GM12878 (cell line): ENCODE data around the gene TRAF3IP1. TPM values are rescaled to one million over a fixed set of nuclear protein-coding genes. Genes with fewer than 3 reads are reported as not detected.
"Not testable (repeated sequence)": the region's sequence is repeated elsewhere in the genome, so short reads cannot be mapped to it uniquely, and the experiment has no call there.

Experiments used
- ATAC-seq: fragments of 200-7000 bp; cut with Tn5 transposase; 3 replicates; pipeline ENCODE4 v1.9.1; 2020; ENCODE audit warnings: mild to moderate bottlenecking, moderate library complexity
- BruUV-seq: library from RNA; stranded (reverse); fragments of 400-500 nt; replicated peaks from 2 replicates; lab custom pipeline; 2021; lab: Mats Ljungman, UMichigan
- CTCF ChIA-PET: fragments of 300-600 bp; sonication (Branson Sonifier 250); formaldehyde crosslinking; extraction: SDS; loops from one replicate; lab custom pipeline; 2021; ENCODE audit warnings: inconsistent platforms; lab: Yijun Ruan, JAX
- POLR2A ChIA-PET: fragments of 350-600 bp; formaldehyde crosslinking; extraction: SDS; loops from one replicate; lab custom pipeline; 2021; ENCODE audit warnings: inconsistent platforms; lab: Charles Lee
- RAD21 ChIA-PET: fragments of 300-600 bp; sonication (Branson Sonifier 250); formaldehyde crosslinking; loops from one replicate; lab custom pipeline; 2023; ENCODE audit warnings: antibody characterized with exemption; ENCODE audit not compliant: unreplicated experiment; lab: Charles Lee
- SMC1A ChIA-PET: fragments of 300-600 bp; sonication (Branson Sonifier 250); formaldehyde crosslinking; loops from one replicate; lab custom pipeline; 2023; ENCODE audit not compliant: unreplicated experiment, uncharacterized antibody; lab: Charles Lee
- DNase-seq: peaks from one replicate; pipeline ENCODE4 v3.0.0-alpha.2; 2011; ENCODE audit warnings: low read depth, low spot score
- FAIRE-seq: peaks from 3 replicates; lab custom pipeline; 2011; peaks lifted over from hg19 to GRCh38; lab: Jason Lieb, UNC
- H2AFZ ChIP-seq: 2 replicates; pipeline ENCODE4 v1.6.0; 2011; ENCODE audit warnings: low read depth, low read length, control low read depth; ENCODE audit not compliant: control insufficient read depth
- H3K27ac ChIP-seq: 2 replicates; pipeline ENCODE4 v1.5.1; 2011; ENCODE audit warnings: control low read depth; ENCODE audit not compliant: control insufficient read depth, insufficient read depth
- H3K27me3 ChIP-seq, 2 experiments: replicated peaks in 1 of 2; 2 replicates each; pipeline versions ENCODE4 v1.6.0 to v1.6.1; 2011; ENCODE audit warnings: low read length in 1 of 2; ENCODE audit not compliant: control insufficient read depth in 2 of 2, insufficient read depth in 2 of 2
- H3K36me3 ChIP-seq, 2 experiments: 2 replicates each; pipeline ENCODE4 v1.5.1; 2011; ENCODE audit warnings: low read length in 1 of 2; ENCODE audit not compliant: control insufficient read depth in 2 of 2, insufficient read depth in 2 of 2
- H3K4me1 ChIP-seq: 2 replicates; pipeline ENCODE4 v1.6.1; 2011; ENCODE audit warnings: mild to moderate bottlenecking, low read length, moderate library complexity, mixed read lengths; ENCODE audit not compliant: control insufficient read depth, insufficient read depth
- H3K4me2 ChIP-seq: 2 replicates; pipeline ENCODE4 v1.6.0; 2011; ENCODE audit warnings: control low read depth; ENCODE audit not compliant: control insufficient read depth, insufficient read depth
- H3K4me3 ChIP-seq: fragments of 200-600 bp; sonication (generic); 2 replicates; pipeline ENCODE4 v1.5.1; 2016
- H3K79me2 ChIP-seq: 2 replicates; pipeline ENCODE4 v1.6.0; 2011; ENCODE audit warnings: low read length; ENCODE audit not compliant: control insufficient read depth, insufficient read depth
- H3K9ac ChIP-seq: 2 replicates; pipeline ENCODE4 v1.8.0; 2011; ENCODE audit warnings: low read length, control low read depth, mixed read lengths; ENCODE audit not compliant: control insufficient read depth, insufficient read depth
- H3K9me3 ChIP-seq: replicated peaks from 3 replicates; pipeline ENCODE4 v1.5.1; 2011; ENCODE audit warnings: mild to moderate bottlenecking, low read length; ENCODE audit not compliant: control insufficient read depth, insufficient read depth
- H4K20me1 ChIP-seq: 2 replicates; pipeline ENCODE4 v1.6.0; 2011; ENCODE audit not compliant: control insufficient read depth, insufficient read depth
- BHLHE40 ChIP-seq, 2 experiments: fragments of 450-650 bp in 1 of 2; IDR thresholded peaks; 2 replicates each; pipeline ENCODE4 v1.6.1; 2011 to 2017; ENCODE audit warnings: low read depth in 2 of 2, borderline replicate concordance in 1 of 2, improper control_type of control experiment in 1 of 2, low read length in 1 of 2, mild to moderate bottlenecking in 1 of 2
- RCOR1 ChIP-seq: conservative IDR thresholded peaks from 2 replicates; pipeline ENCODE4 v1.6.1; 2012; ENCODE audit warnings: low read depth, low read length, improper control_type of control experiment
- WGBS: methylation state at CpG from one replicate; pipeline ENCODE4 v1.1.6; 2016; ENCODE audit warnings: low lambda C conversion rate; ENCODE audit not compliant: insufficient replicate concordance, insufficient coverage; ENCODE audit errors: missing lambda C conversion rate; 5-methylcytosine and 5-hydroxymethylcytosine counted together
- in situ Hi-C: fragments of 300-500 bp; cut with MboI; formaldehyde crosslinking; loops from 9 replicates; pipeline ENCODE4 v1.14.3; 2018; ENCODE audit warnings: mixed read lengths
- intact Hi-C: fragments of 100-400 bp; cut with micrococcal nuclease; formaldehyde crosslinking; loops from one replicate; pipeline ENCODE4 v1.14.2; 2022; ENCODE audit not compliant: unreplicated experiment
- polyA plus RNA-seq, 11 experiments: library from polyadenylated mRNA; depleted of rRNA in 4 of 11; unstranded in 6 of 11; stranded (reverse) in 5 of 11; fragments of >200 nt; fragmentation: Nextera tagmentation in 4 of 11; fragmentation: Illumina TruSeq in 1 of 11; extraction: Ambion mirVana in 4 of 11; extraction: Trizol in 1 of 11; gene quantifications; 1 replicate in 1 of 11; 2 replicates in 10 of 11; pipeline versions ENCODE4 v1.2.1 to v1.2.3, GENCODE V29; 2011 to 2016; ENCODE audit warnings: inconsistent platforms in 2 of 11, missing spikeins in 2 of 11, low read depth in 1 of 11
- total RNA-seq, 4 experiments: library from RNA; depleted of rRNA in 3 of 4; stranded (reverse); fragments of >200 nt in 3 of 4; fragmentation: Illumina TruSeq in 1 of 4; extraction: Trizol in 1 of 4; gene quantifications; 2 replicates each; pipeline versions ENCODE4 v1.2.1 to v1.2.3, GENCODE V29; 2013 to 2021

The TRAF3IP1 gene
- total and polyA plus RNA-seq, 10 of the 15 experiments (the other 5 are each of a cell fraction or from before 2014, with no cell fraction given) = 1.6 to 7.5 (median 3.6) TPM

DNA sequence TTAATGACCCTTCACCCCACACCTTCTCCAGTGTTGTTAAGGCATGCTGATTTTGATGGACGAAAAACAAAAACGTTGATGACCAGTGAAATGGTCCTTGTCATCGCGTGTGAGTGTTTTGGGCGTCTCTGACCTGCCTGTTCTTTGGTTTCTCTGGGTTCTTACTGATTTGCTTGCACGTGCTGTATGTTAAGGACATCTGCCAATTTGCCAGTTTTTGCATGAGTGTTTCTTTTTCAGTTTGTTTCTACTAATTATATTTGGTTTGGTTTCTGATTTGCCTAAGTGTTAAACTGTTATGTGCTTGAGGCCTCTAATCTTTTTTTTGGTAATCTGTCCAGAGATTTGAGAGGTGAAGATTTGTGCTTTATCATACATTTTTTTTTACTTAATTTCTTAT is 14.6 kb downstream of the TRAF3IP1 start:
- FAIRE-seq = no peak
- Histone ChIP-seq H3K9ac (no peak overlapping the region), H3K79me2 (no peaks in the 10 kb centered on the region), H4K20me1 (no peaks in the 10 kb centered on the region; the same call in 1 of the 2 replicates), H3K36me3 (peaks cover 0 to 2% of the 10 kb centered on the region in 2 experiments; a peak in 2 of 4 replicates), H3K27me3 (no peaks in the 10 kb centered on the region), H3K4me2 (no peak overlapping the region), H3K4me3 (no peak overlapping the region), H3K9me3 (no peaks in the 10 kb centered on the region), H3K4me1 (0 out of 2 replicates have a peak, but pooled peaks cover 4% of the 10 kb centered on the region), H2AFZ (no peak overlapping the region), H3K27ac (no peak overlapping the region)
- ChIA-PET SMC1A (no interaction called here), RAD21 (no interaction called here), CTCF (no interaction called here), POLR2A (no interaction called here)
- 53% methylated on average over 6 of the region's 6 CpGs for WGBS
- in situ Hi-C loops = no loop called here
- ATAC-seq = no peak
- intact Hi-C loops = no loop called here
- DNase-seq = no peak
- TF ChIP-seq RCOR1 (no peak), BHLHE40 (IDR thresholded peaks at IDR 0.05; ENCODE audit: borderline replicate concordance in 1 of 2, low read depth in 2 of 2, low read length in 1 of 2) (0 out of 4 replicates have a peak, but pooled peaks of 1 of the 2 experiments have one; percentile 21)
- no TSS peak for BruUV-seq

DNA sequence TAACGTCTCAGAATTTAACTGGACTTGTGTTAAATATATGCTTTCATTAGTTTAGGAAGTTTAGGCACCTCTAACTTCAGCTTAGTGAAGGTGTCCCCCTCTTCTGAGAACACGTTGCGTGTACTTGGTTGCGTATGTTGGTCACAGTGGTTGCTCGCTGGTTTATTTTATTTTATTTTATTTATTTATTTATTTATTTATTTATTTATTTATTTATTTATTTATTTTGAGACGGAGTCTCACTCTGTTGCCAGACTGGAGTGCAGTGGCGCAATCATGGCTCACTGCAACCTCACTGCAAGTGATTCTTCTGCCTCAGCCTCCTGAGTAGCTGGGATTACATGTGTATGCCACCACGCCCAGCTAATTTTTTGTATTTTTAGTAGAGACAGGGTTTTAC is 15.3 kb downstream of the TRAF3IP1 start:
- SMC1A ChIA-PET, H3K4me1 ChIP-seq, H2AFZ ChIP-seq, POLR2A ChIA-PET, RAD21 ChIA-PET, FAIRE-seq, H3K4me2 ChIP-seq, H3K36me3 ChIP-seq, DNase-seq, H3K4me3 ChIP-seq, in situ Hi-C loops, intact Hi-C loops, H3K79me2 ChIP-seq, H3K27me3 ChIP-seq, H3K9ac ChIP-seq, H3K9me3 ChIP-seq, ATAC-seq, BruUV-seq, H4K20me1 ChIP-seq, H3K27ac ChIP-seq, CTCF ChIA-PET: not testable (repeated sequence)
- WGBS = 74% methylated on average over 8 of the region's 8 CpGs
